HepG2 (cell line): ENCODE data around the gene KLHL35. TPM values are rescaled to one million over a fixed set of nuclear protein-coding genes. Genes with fewer than 3 reads are reported as not detected.

Source experiments
- BRD4 ChIP-seq: sonication (generic); formaldehyde crosslinking; IDR thresholded peaks from 2 replicates; pipeline ENCODE4 v1.4.0; 2020; ENCODE audit warnings: missing genetic modification reagents
- CEBPG ChIP-seq: IDR thresholded peaks from 2 replicates; pipeline ENCODE4 v1.6.1; 2016
- CREB1 ChIP-seq, 2 experiments: fragments of 450-650 bp in 1 of 2; IDR thresholded peaks; 2 replicates each; pipeline ENCODE4 v1.6.1; 2016 to 2017; ENCODE audit warnings: control low read depth in 1 of 2, mild to moderate bottlenecking in 1 of 2, missing compliant biosample characterization in 1 of 2, missing genetic modification characterization in 1 of 2
- FOSL1 ChIP-seq: sonication (generic); formaldehyde crosslinking; IDR thresholded peaks from 2 replicates; pipeline ENCODE4 v1.9.0; 2021; ENCODE audit warnings: missing genetic modification reagents, borderline replicate concordance
- MATR3 ChIP-seq: sonication (generic); formaldehyde crosslinking; IDR thresholded peaks from 2 replicates; pipeline ENCODE4 v1.4.0; 2020; ENCODE audit warnings: missing genetic modification reagents
- RXRB ChIP-seq: IDR thresholded peaks from 2 replicates; pipeline ENCODE4 v1.6.1; 2016; ENCODE audit warnings: borderline replicate concordance, missing genetic modification reagents, missing compliant biosample characterization
- SIN3A ChIP-seq: IDR thresholded peaks from 2 replicates; pipeline ENCODE4 v1.6.1; 2011; ENCODE audit warnings: low read depth, mild to moderate bottlenecking, control low read depth, low read length, borderline replicate concordance
- TBX3 ChIP-seq: fragments of 450-650 bp; IDR thresholded peaks from 2 replicates; pipeline ENCODE4 v1.6.1; 2017; ENCODE audit warnings: antibody characterized with exemption, mild to moderate bottlenecking, inconsistent platforms, borderline replicate concordance
- USF2 ChIP-seq, 2 experiments: sonication (generic) in 1 of 2; formaldehyde crosslinking in 1 of 2; IDR thresholded peaks; 2 replicates each; pipeline versions ENCODE4 v1.5.1 to v1.6.1; 2011 to 2020; ENCODE audit warnings: borderline replicate concordance in 1 of 2, low read depth in 1 of 2, low read length in 1 of 2, mild to moderate bottlenecking in 1 of 2, missing genetic modification reagents in 1 of 2, moderate library complexity in 1 of 2
- ZFX ChIP-seq: sonication (generic); formaldehyde crosslinking; IDR thresholded peaks from 2 replicates; pipeline ENCODE4 v1.4.0; 2020; ENCODE audit warnings: mild to moderate bottlenecking, low read depth, missing genetic modification reagents, moderate library complexity
- ZNF138 ChIP-seq: sonication (generic); formaldehyde crosslinking; IDR thresholded peaks from 2 replicates; pipeline ENCODE4 v1.5.0; 2020; ENCODE audit warnings: mild to moderate bottlenecking, low read depth, missing genetic modification reagents
- ZNF280B ChIP-seq: sonication (generic); formaldehyde crosslinking; IDR thresholded peaks from 2 replicates; pipeline ENCODE4 v1.5.0; 2020; ENCODE audit warnings: missing genetic modification reagents, mild to moderate bottlenecking, borderline replicate concordance
- ZNF335 ChIP-seq: sonication (generic); formaldehyde crosslinking; IDR thresholded peaks from 2 replicates; pipeline ENCODE4 v1.4.0; 2020; ENCODE audit warnings: missing genetic modification reagents
- ZNF687 ChIP-seq: sonication (generic); formaldehyde crosslinking; IDR thresholded peaks from 2 replicates; pipeline ENCODE4 v1.5.1; 2020; ENCODE audit warnings: mild to moderate bottlenecking, missing genetic modification reagents, moderate library complexity
- ZNF720 ChIP-seq: sonication (generic); formaldehyde crosslinking; IDR thresholded peaks from 2 replicates; pipeline ENCODE4 v1.4.0; 2020; ENCODE audit warnings: missing genetic modification reagents
- ZNF816 ChIP-seq: sonication (generic); formaldehyde crosslinking; IDR thresholded peaks from 2 replicates; pipeline ENCODE4 v1.8.0; 2022; ENCODE audit warnings: missing genetic modification reagents, mild to moderate bottlenecking, borderline replicate concordance
- polyA plus RNA-seq, 8 experiments: library from polyadenylated mRNA; depleted of rRNA in 3 of 8; stranded (reverse) in 7 of 8; unstranded in 1 of 8; fragments of >200 nt; fragmentation: Illumina TruSeq in 4 of 8; extraction: Trizol in 4 of 8; gene quantifications; 2 replicates each; pipeline versions ENCODE4 v1.2.1 to v1.2.3, GENCODE V29; 2011 to 2016; ENCODE audit warnings: low read depth in 4 of 8, missing spikeins in 1 of 8, mixed read lengths in 1 of 8; ENCODE audit not compliant: insufficient read depth in 1 of 8
- total RNA-seq, 5 experiments: library from RNA; depleted of rRNA; stranded (reverse); fragments of >200 nt; fragmentation: Illumina TruSeq; extraction: Trizol; gene quantifications; 2 replicates each; pipeline ENCODE4 v1.2.3, GENCODE V29; 2016; ENCODE audit warnings: low read depth in 1 of 5
- TF ChIP-seq, protein P1 (sequence below): sonication (generic); formaldehyde crosslinking; IDR thresholded peaks from 2 replicates; pipeline ENCODE4 v1.4.0; 2020; ENCODE audit warnings: missing genetic modification reagents
- TF ChIP-seq, protein P2 (sequence below): sonication (generic); formaldehyde crosslinking; IDR thresholded peaks from 2 replicates; pipeline ENCODE4 v1.4.0; 2020; ENCODE audit warnings: mild to moderate bottlenecking, low read depth, missing genetic modification reagents

KLHL35 gene
- total and polyA plus RNA-seq, 2 of the 13 experiments (the other 11 are each of a cell fraction or from before 2014, with no cell fraction given): not detected

DNA sequence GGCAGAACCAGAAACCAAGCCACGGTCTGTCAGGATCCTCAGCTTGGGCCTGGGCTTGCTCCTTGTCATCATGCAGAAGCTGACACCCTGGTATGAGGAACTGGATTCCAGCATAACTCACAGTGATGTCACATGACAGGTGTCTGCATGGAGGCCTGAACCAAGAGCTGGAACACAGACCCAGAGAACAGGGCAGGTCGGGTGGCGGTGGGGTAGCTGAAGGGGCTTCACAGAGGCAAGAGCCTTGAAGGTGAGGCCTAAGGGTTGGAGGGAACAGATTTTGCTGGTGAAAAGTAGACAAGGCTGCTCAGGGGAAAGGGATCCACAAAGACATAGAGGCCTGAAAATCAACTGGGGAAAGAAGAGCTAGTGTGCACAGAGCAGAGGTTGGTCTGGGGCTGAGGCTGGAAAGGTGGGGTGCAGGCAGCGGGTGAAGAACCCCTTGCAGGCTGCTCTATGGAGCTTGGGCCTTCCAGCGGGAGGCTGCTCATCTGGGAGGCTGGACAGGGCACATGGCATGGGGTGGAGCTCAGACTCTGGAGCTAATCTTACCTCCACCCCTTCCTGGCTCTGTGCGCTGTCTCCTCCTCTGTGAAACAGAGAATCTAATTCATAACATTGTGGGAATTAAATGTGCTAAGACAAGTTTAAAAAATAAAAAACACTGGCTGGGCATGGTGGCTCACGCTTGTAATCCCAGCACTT lies 52.1 kb downstream of the KLHL35 start (continued):
- TF ChIP-seq RXRB (CRISPR knock-in tag) (no peak), FOSL1 (CRISPR knock-in tag) (no peak), TBX3 (0 out of 2 replicates have a peak, but pooled peaks have one; percentile 5), CREB1 (IDR thresholded peaks at IDR 0.05) (peak; percentile 75), CREB1 (CRISPR knock-in tag; IDR thresholded peaks at IDR 0.05) (no peak), ZNF335 (peak; percentile 45; the same call in 1 of the 2 replicates), ZNF687 (CRISPR knock-in tag) (peak; percentile 53), BRD4 (CRISPR knock-in tag) (no peak), ZFX (CRISPR knock-in tag) (peak; percentile 47), ZNF816 (CRISPR knock-in tag) (no peak), SIN3A (peak; percentile 55; the same call in 1 of the 2 replicates), CEBPG (no peak), ZNF720 (CRISPR knock-in tag) (0 out of 2 replicates have a peak, but pooled peaks have one; percentile 30), ZNF280B (no peak), ZNF138 (no peak), USF2 (IDR thresholded peaks at IDR 0.05; ENCODE audit: low read depth, low read length) (peak; percentile 54; the same call in 1 of the 2 replicates), USF2 (CRISPR knock-in tag; IDR thresholded peaks at IDR 0.05; ENCODE audit: borderline replicate concordance) (peak; percentile 34; the same call in 1 of the 2 replicates), MATR3 (CRISPR knock-in tag) (no peak)
- TF ChIP-seq, protein P1, sequence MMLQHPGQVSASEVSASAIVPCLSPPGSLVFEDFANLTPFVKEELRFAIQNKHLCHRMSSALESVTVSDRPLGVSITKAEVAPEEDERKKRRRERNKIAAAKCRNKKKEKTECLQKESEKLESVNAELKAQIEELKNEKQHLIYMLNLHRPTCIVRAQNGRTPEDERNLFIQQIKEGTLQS: no peak
- TF ChIP-seq, protein P2, sequence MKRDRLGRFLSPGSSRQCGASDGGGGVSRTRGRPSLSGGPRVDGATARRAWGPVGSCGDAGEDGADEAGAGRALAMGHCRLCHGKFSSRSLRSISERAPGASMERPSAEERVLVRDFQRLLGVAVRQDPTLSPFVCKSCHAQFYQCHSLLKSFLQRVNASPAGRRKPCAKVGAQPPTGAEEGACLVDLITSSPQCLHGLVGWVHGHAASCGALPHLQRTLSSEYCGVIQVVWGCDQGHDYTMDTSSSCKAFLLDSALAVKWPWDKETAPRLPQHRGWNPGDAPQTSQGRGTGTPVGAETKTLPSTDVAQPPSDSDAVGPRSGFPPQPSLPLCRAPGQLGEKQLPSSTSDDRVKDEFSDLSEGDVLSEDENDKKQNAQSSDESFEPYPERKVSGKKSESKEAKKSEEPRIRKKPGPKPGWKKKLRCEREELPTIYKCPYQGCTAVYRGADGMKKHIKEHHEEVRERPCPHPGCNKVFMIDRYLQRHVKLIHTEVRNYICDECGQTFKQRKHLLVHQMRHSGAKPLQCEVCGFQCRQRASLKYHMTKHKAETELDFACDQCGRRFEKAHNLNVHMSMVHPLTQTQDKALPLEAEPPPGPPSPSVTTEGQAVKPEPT (CRISPR knock-in tag): no peak
